Activated CD4-positive, CD25-positive, alpha-beta regulatory T cell (primary cell): Measurements from ENCODE around the gene MUC2.

Experiments
- DNase-seq, 4 experiments: peaks; one replicate each; lab custom pipeline; 2025; lab: John Stamatoyannopoulos, UW

MUC2 gene

DNA sequence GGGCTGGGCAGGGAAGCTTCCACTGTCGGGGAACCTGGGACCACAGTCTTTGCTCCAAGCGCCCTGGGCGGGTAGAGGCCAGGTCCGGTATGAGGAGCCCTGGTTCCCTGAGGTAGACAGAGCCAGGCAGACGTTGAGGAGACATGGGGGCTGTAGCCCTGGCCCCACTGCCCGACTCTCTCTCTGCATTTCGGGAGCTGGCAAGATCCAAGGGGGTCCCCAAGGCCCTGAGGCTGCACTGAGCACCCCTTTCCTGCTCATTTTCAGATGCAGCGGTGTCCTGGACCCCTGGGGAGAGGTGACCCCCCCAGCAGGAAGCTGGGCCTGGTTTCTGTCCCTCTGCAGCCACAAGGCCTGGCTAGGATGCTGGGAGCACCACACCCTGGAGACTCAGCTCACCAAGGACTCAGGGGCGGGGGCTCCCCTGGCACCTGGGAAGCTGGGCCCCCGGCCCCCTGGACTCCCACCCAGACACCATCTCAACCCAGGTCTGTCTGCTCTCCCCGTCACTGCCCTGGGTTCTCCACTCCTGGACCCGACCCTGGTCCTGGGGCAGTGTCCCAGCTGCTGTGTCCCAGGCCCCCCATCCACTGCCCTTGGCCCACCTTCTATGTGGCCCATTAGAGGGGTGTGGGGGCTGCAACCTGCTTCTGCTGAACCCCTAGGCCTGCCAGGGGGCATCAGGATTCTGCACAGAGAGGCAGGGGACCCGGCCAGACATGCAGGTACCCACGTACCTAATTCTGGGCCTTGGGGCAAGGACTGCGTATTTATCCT, 23.1 kb upstream of the MUC2 start:
- DNase-seq, result no peak

DNA sequence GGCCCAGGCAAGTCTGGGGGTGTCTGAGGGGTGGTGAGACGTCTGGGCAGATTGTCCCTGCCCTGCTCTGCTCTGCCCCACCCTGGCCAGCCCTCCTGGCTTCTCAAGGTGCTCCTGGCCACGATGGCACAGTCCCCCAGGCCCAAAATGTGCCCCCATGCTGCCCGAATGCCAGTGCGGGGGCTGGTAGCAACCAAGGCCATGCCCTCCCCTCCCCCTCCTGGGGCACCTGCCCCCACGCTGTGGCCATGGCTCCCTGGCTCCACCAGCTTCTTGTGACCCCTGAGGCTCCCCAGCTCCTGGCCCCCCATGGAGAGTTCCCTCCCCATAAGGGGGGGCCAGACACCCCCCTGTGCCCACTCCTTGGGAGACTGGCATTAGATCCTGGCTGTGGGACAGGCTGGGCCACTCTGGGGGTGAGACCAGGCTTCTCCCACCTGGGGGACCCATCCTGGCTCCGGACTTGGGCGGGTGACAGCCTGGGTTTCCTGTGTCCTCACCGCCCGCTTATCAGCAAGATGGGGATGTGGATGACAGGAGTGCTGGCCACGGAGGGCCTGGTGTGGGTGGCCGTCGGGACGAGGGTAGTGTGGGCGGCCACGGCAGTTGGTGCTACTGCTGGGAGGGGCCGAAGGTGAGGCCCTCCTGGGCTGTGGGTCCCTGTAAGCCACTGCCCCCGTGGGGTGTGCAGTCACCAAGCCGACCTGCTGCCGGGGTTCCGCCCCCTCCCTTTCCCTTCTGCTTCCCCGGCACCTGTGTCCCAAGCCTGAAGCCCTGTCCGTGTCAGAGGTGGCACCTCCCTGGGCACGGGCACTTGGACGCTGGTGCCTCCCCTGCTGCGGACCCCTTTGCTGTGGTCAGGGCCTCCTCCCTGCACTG, 22.3 kb upstream of the MUC2 start:
- DNase-seq, result no peak

- no peak for DNase-seq
Measured at GRCh38 chr11:1053121-1053901, 21.4 kb upstream of the MUC2 start.

- no peak for DNase-seq
Measured at GRCh38 chr11:1054143-1055108, 20.2 kb upstream of the MUC2 start.

DNA sequence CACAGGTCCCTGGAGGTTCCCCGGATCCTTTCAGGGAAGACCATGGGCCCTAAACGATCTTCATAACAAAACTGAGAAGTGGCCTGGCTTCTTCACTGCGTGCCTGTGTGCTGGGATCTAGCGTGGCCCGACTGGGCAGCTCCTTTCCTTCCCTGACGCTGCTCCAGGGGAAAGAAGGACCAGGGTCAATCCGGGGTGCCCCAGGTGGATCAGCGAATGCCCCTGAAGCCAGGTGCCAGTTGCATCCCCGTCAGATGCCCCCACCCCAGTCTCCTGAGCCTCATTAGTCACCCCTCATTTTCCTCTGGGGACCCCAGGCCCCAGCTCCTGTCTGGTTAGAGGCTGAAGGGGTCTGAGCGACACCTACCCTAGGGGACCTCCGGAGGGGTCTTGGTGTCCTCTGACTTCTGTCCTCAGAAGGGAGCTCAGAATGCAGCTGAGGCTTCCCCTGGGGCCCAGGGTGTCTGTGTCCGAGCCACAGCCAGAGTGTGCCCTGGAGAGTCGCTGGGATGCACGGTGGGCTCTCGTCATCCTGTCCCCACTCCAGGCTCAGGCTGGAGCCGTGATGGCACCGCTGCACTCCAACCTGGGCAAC, 19.5 kb upstream of the MUC2 start:
- no peak for DNase-seq

GRCh38 chr11:1055990-1056771, 18.5 kb upstream of the MUC2 start:
- no peak for DNase-seq

GRCh38 chr11:1057806-1058205, 16.9 kb upstream of the MUC2 start:
- no peak for DNase-seq

- no peak for DNase-seq
Measured at GRCh38 chr11:1059759-1060158, 14.9 kb upstream of the MUC2 start.

- no peak for DNase-seq
Measured at GRCh38 chr11:1060410-1060809, 14.3 kb upstream of the MUC2 start.

DNA sequence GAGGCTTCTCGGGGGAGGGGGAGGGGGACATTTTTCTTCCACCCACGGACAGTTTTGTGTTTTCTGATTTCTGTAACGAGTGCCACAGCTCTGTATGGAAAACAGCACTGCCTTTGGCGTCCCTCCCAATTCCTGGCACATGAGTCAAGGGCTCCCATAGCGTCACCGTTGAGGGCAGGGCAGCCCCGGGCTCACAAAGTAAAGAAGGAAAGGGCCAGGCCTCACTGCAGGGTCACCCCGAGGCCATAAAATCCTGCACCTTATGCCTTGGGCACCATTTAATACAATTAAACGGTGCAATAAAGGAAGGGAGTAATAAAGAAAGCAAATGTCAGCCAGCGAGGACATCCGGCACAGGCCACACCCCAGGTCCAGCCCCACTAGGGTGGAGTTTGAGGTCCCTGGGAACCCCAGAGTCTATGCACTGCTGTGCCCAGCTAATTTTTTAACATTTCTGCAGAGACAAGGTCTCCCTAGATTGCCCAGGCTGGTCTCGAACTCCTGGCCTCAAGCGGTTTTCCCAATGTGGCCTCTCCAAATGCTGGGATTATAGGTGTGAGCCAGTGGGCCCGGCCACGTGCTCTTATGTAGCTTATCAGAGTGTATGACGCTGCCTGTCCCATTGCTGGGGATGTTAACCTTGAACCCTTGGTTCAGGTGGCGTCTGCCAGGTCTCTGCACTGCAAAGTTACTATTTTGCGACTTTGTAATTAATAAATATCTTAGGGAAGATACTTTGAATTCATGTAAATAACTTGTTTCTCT, 13.6 kb upstream of the MUC2 start:
- DNase-seq, result no peak

- no peak for DNase-seq
Measured at GRCh38 chr11:1062075-1062820, 12.4 kb upstream of the MUC2 start.

DNA sequence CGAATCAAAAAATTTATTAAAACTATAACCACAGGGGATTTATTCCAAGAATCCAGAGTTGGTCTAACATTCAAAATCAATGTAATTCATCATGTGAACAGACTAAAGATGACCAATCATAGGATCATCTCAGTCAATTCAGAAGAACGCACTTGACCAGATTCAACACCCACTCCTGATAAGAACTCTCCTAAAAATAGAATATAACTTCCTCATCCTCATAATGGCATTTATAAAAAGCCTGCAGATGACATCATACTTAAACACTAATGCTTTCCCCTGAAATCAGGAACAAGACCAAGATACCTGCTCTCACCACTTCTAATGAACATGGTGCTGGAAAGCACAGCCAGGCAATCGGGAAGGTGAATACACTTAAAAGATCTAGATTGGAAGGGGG, 10.5 kb upstream of the MUC2 start:
- no peak for DNase-seq

DNA sequence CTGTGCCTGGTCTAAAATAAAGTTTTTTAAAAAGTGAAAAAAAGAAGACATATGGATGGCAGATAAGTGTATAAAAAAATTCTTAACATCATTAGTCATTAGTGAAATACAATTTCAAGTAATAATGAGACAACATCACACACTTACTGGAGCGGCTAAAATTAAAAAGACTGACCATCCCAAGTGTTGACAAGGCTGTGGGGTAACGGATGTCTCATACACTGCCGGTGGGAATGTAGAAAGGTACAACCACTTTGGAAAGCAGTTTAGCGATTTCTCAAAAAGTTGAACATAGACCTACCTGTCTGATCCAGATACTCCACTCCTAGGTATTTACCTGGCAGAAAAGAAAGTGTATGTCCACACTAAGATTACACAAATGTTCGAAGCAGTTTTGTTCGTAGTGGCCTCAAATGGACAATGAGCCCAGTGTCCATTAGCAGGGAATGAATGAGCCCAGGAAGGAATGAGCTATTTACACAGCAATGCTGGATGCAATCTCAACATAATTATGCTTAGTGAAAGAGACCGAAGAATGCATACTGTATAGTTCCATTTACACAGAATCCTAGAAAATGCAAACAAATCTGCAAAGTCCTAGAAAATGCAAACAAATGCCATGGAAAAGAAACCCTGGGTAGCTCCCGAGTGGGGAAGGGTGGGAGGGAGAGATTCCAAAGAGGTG, 6.7 kb upstream of the MUC2 start:
- no peak for DNase-seq

DNA sequence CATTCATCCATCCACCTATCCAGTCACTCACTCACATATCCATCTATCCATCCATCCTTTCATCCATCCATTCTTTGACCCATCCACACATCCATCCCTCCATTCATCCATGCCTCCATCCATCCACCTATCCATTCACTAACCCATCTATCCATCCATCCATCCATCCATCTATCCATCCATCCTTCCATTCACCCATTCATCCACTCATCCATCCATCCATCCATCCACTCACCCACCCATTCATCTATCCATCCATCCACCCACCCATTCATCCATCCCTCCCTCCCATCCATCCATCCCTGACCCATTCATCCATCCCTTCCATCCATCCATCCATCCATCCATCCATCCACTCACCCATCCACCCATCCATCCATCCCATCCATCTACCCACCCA, 4.9 kb upstream of the MUC2 start:
- DNase-seq, result no peak

DNA sequence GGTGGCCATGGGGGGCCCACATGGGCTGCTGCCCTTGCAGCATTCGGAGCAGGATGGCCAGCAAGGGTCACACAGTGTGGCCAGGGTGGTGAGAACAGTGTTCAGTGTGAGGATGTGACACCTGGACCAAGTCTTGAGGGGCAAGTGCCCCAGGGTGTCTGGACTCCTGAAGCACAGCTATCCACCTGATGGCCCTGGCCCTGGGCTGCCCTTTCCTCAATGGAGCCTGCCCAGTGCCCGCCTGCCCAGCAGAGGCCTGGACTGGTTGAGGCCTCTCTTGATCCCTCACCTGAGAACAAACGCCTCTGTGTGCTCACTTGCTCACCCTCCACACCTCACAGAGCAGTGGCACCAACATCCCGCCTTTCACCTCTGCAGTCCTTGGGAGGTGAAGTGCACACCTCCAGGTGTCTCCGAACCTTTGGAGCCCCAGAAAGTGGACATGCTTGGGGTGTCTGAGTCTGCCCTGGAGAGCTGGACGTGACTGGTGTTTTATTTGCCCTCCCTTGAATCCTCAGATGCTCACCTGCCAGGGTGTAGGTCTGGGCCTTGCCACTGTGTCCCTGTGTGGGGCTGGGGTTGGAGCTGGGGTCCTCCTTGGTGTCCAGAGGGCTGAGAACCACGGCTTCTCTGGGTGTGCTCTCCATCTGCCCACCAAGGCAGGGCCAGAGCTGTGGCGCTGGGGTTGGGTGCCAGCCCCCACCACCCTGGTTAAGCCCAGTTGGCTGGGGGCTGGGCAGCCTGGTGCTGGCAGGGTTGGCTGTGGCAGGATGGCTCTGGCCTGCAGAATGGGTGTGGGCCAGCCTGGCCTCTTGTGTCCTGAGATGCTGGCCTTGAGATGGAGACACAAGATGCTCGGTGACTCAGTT, 3.8 kb upstream of the MUC2 start:
- DNase-seq, result no peak

GRCh38 chr11:1071571-1072115, 3.0 kb upstream of the MUC2 start:
- no peak for DNase-seq
